ENCODE data around the gene SERPINA4. TPM values are rescaled to one million over a fixed set of nuclear protein-coding genes. Genes with fewer than 3 reads are reported as not detected.

Gene SERPINA4
- total RNA-seq, 4 donors from 2014 or later: 0.13 to 0.26 TPM; not detected in 2

- H3K27me3 ChIP-seq: peaks cover 0 to 5% (median 0%) of the 10 kb centered on the region in 3 donors
- no peak overlapping the region for H3K4me3 ChIP-seq
- DNase-seq (no peak), ATAC-seq (no peak)
- H3K9me3 ChIP-seq: no peaks in the 10 kb centered on the region
- no peaks in the 10 kb centered on the region for H3K36me3 ChIP-seq
- in situ Hi-C loops (cut with MboI; ENCODE audit: low sequenced_read_pairs in 4 of 4): no loop called here
- no peaks in the 10 kb centered on the region for H3K4me1 ChIP-seq
- intact Hi-C loops (cut with DNase I; ENCODE audit: low total_unique reads): no loop called here
- TF ChIP-seq POLR2A (IDR thresholded peaks at IDR 0.05): no peak
- no peak for TF ChIP-seq CTCF (IDR thresholded peaks at IDR 0.05 in 4 of 5, conservative IDR thresholded peaks at IDR 0.05 in 1 of 5)
- no peak overlapping the region for H3K27ac ChIP-seq
Measured at GRCh38 chr14:94517248-94517640, 44.0 kb upstream of the SERPINA4 start.

GRCh38 chr14:94517641-94518257 is 43.5 kb upstream of the SERPINA4 start:
- DNase-seq: no peak
- H3K27ac ChIP-seq: peak overlapping the region in 1 of 4 donors; percentile 44
- H3K27me3 ChIP-seq: peaks cover 0 to 5% (median 0%) of the 10 kb centered on the region in 3 donors
- no peaks in the 10 kb centered on the region for H3K4me1 ChIP-seq
- TF ChIP-seq CTCF (IDR thresholded peaks at IDR 0.05 in 4 of 5, conservative IDR thresholded peaks at IDR 0.05 in 1 of 5) (no peak), POLR2A (IDR thresholded peaks at IDR 0.05) (no peak)
- ATAC-seq: no peak
- no peaks in the 10 kb centered on the region for H3K9me3 ChIP-seq
- H3K4me3 ChIP-seq: no peak overlapping the region
- intact Hi-C loops (cut with DNase I; ENCODE audit: low total_unique reads) (no loop called here), in situ Hi-C loops (cut with MboI; ENCODE audit: low sequenced_read_pairs in 4 of 4) (no loop called here)
- H3K36me3 ChIP-seq: no peaks in the 10 kb centered on the region

- H3K9me3 ChIP-seq: no peaks in the 10 kb centered on the region
- no peaks in the 10 kb centered on the region for H3K36me3 ChIP-seq
- no peak for DNase-seq
- no peaks in the 10 kb centered on the region for H3K4me1 ChIP-seq
- TF ChIP-seq CTCF (IDR thresholded peaks at IDR 0.05 in 4 of 5, conservative IDR thresholded peaks at IDR 0.05 in 1 of 5) (no peak), POLR2A (IDR thresholded peaks at IDR 0.05) (no peak)
- in situ Hi-C loops (cut with MboI; ENCODE audit: low sequenced_read_pairs in 4 of 4): no loop called here
- intact Hi-C loops (cut with DNase I; ENCODE audit: low total_unique reads): no loop called here
- ATAC-seq: no peak
- H3K27ac ChIP-seq: no peak overlapping the region
- H3K4me3 ChIP-seq: no peak overlapping the region
- H3K27me3 ChIP-seq: peaks cover 0 to 5% (median 0%) of the 10 kb centered on the region in 3 donors
Measured at GRCh38 chr14:94521375-94522114, 39.7 kb upstream of the SERPINA4 start.

GRCh38 chr14:94522115-94522724 is 39.0 kb upstream of the SERPINA4 start:
- Histone ChIP-seq H3K4me1 (no peaks in the 10 kb centered on the region), H3K27ac (no peak overlapping the region), H3K27me3 (peaks cover 0 to 5% (median 0%) of the 10 kb centered on the region in 3 donors), H3K4me3 (no peak overlapping the region), H3K9me3 (no peaks in the 10 kb centered on the region), H3K36me3 (no peaks in the 10 kb centered on the region)
- TF ChIP-seq POLR2A (IDR thresholded peaks at IDR 0.05) (no peak), CTCF (IDR thresholded peaks at IDR 0.05 in 4 of 5, conservative IDR thresholded peaks at IDR 0.05 in 1 of 5) (no peak)
- DNase-seq (no peak), ATAC-seq (no peak)
- in situ Hi-C loops (cut with MboI; ENCODE audit: low sequenced_read_pairs in 4 of 4): no loop called here
- intact Hi-C loops (cut with DNase I; ENCODE audit: low total_unique reads): no loop called here
